Transverse colon (tissue), 4 donors: Measurements from ENCODE around the gene CMTR1. TPM values are rescaled to one million over a fixed set of nuclear protein-coding genes. Genes with fewer than 3 reads are reported as not detected.

Experiments
- DNase-seq: peaks from one replicate; pipeline ENCODE4 v3.0.0-alpha.2; 2019
- H3K27ac ChIP-seq, 4 donors: fragments of 200-600 bp; sonication (generic); 2 replicates each; pipeline ENCODE4 v1.5.1; 2016 to 2018; ENCODE audit warnings: inconsistent platforms in 4 of 4
- H3K27me3 ChIP-seq: fragments of 200-600 bp; sonication (generic); 2 replicates; pipeline ENCODE4 v1.5.1; 2017; ENCODE audit warnings: inconsistent platforms
- H3K36me3 ChIP-seq, 4 donors: fragments of 200-600 bp; sonication (generic); 2 replicates each; pipeline ENCODE4 v1.5.1; 2017 to 2019; ENCODE audit warnings: inconsistent platforms in 4 of 4
- H3K4me1 ChIP-seq, 4 donors: fragments of 200-600 bp; sonication (generic); 2 replicates each; pipeline ENCODE4 v1.5.1; 2017 to 2020; ENCODE audit warnings: inconsistent platforms in 4 of 4
- H3K4me3 ChIP-seq, 4 donors: fragments of 200-600 bp; sonication (generic); 1 replicate in 1 of 4; 2 replicates in 3 of 4; pipeline versions ENCODE4 v1.5.1 to v1.6.1; 2017 to 2019; ENCODE audit warnings: inconsistent platforms in 4 of 4
- H3K9me3 ChIP-seq, 2 donors: fragments of 200-600 bp; sonication (generic); 2 replicates each; pipeline ENCODE4 v1.5.1; 2017 to 2019; ENCODE audit warnings: inconsistent platforms in 2 of 2
- CTCF ChIP-seq, 5 experiments: fragments of 200-600 bp in 3 of 5; fragments of 450-650 bp in 2 of 5; sonication (generic) in 3 of 5; IDR thresholded peaks; 1 replicate in 2 of 5; 2 replicates in 3 of 5; pipeline ENCODE4 v1.5.1; 2016 to 2017; ENCODE audit warnings: antibody characterized with exemption in 5 of 5, inconsistent platforms in 3 of 5, mild to moderate bottlenecking in 2 of 5, moderate library complexity in 1 of 5
- EP300 ChIP-seq: sonication (generic); formaldehyde crosslinking; IDR thresholded peaks from one replicate; pipeline ENCODE4 v1.6.1; 2017; ENCODE audit warnings: antibody characterized with exemption, low read depth
- POLR2A ChIP-seq: fragments of 450-650 bp; IDR thresholded peaks from one replicate; pipeline ENCODE4 v1.6.1; 2016; ENCODE audit warnings: antibody characterized with exemption, mild to moderate bottlenecking, moderate library complexity
- POLR2AphosphoS5 ChIP-seq, 3 donors: sonication (generic); formaldehyde crosslinking; IDR thresholded peaks; one replicate each; pipeline ENCODE4 v1.6.1; 2016; ENCODE audit warnings: antibody characterized with exemption in 3 of 3
- WGBS, 2 donors: methylation state at CpG; one replicate each; pipeline ENCODE4 v1.1.5; 2018; ENCODE audit warnings: low coverage in 1 of 2; 5-methylcytosine and 5-hydroxymethylcytosine counted together
- in situ Hi-C, 4 donors: fragments of 200-750 bp; cut with MboI; loops; one replicate each; pipeline versions ENCODE4 v1.15.0 to v1.15.1; 2017; ENCODE audit warnings: low sequenced_read_pairs in 3 of 4, low pct_ligation_motif_present in 1 of 4, low pct_unique_long_range_greater_than_20kb in 1 of 4
- intact Hi-C: fragments of 100-400 bp; cut with DNase I; formaldehyde crosslinking; loops from one replicate; pipeline ENCODE4 v1.15.1; 2023; ENCODE audit warnings: low total_unique reads
- total RNA-seq, 4 donors: library from RNA; depleted of rRNA; stranded (reverse); fragments of >200 nt; gene quantifications; one replicate each; pipeline ENCODE4 v1.1.0, GENCODE V29; 2016

CMTR1 gene
- total RNA-seq, 4 donors from 2014 or later = 16.5 to 40.6 (median 24.9) TPM

- no peaks in the 10 kb centered on the region for H3K4me1 ChIP-seq
- WGBS, 2 donors = 49 to 100% methylated on average over 1 to 2 of the region's 2 CpGs
These were observed 15.6 kb upstream of the CMTR1 start for GRCh38 chr6:37417393-37417792.

GRCh38 chr6:37418722-37419121, 14.3 kb upstream of the CMTR1 start:
- no peak overlapping the region for H3K27ac ChIP-seq
- no peak overlapping the region for H3K4me3 ChIP-seq
- H3K4me1 ChIP-seq = no peaks in the 10 kb centered on the region
- TF ChIP-seq CTCF (IDR thresholded peaks at IDR 0.05) (no peak), POLR2AphosphoS5 (IDR thresholded peaks at IDR 0.05) (no peak), EP300 (no peak), POLR2A (no peak)
- in situ Hi-C loops = no loop called here
- no peaks in the 10 kb centered on the region for H3K27me3 ChIP-seq
- 36 to 39% methylated on average over 2 to 5 of the region's 5 CpGs for WGBS, 2 donors
- H3K9me3 ChIP-seq = no peaks in the 10 kb centered on the region
- H3K36me3 ChIP-seq = no peaks in the 10 kb centered on the region
- DNase-seq = no peak
- intact Hi-C loops = no loop called here

More at GRCh38 chr6:37417393-37417792, 15.6 kb upstream of the CMTR1 start:
- H3K27ac ChIP-seq = no peak overlapping the region
- no peak for TF ChIP-seq EP300
- TF ChIP-seq POLR2A = no peak
- no peak for TF ChIP-seq POLR2AphosphoS5 (IDR thresholded peaks at IDR 0.05)
- TF ChIP-seq CTCF (IDR thresholded peaks at IDR 0.05) = no peak
- no peak for DNase-seq
- in situ Hi-C loops = no loop called here
- H3K36me3 ChIP-seq = no peaks in the 10 kb centered on the region
- H3K9me3 ChIP-seq = no peaks in the 10 kb centered on the region
- H3K4me3 ChIP-seq = no peak overlapping the region
- intact Hi-C loops = no loop called here
- H3K27me3 ChIP-seq = no peaks in the 10 kb centered on the region

- 75% methylated on average over 4 of the region's 4 CpGs for WGBS, 2 donors
- in situ Hi-C loops = no loop called here
These were observed 6.7 kb upstream of the CMTR1 start for GRCh38 chr6:37426058-37426944.

More at GRCh38 chr6:37426058-37426944, 6.7 kb upstream of the CMTR1 start:
- H3K27me3 ChIP-seq = peaks cover 24% of the 10 kb centered on the region
- no peak for DNase-seq
- no peaks in the 10 kb centered on the region for H3K9me3 ChIP-seq
- H3K27ac ChIP-seq = no peak overlapping the region
- H3K4me3 ChIP-seq = no peak overlapping the region
- TF ChIP-seq POLR2AphosphoS5 (IDR thresholded peaks at IDR 0.05) (no peak), CTCF (IDR thresholded peaks at IDR 0.05) (no peak), POLR2A (no peak), EP300 (no peak)
- intact Hi-C loops = no loop called here
- H3K4me1 ChIP-seq = no peaks in the 10 kb centered on the region
- no peaks in the 10 kb centered on the region for H3K36me3 ChIP-seq
